Right ventricle myocardium inferior (tissue), 1 donor: ENCODE measurements around the gene MAP3K9. TPM values are rescaled to one million over a fixed set of nuclear protein-coding genes. Genes with fewer than 3 reads are reported as not detected.

Experiments
- ATAC-seq: fragments of 200-7000 bp; cut with Tn5 transposase; one replicate; pipeline ENCODE4 v1.9.1; 2020; ENCODE audit warnings: mild to moderate bottlenecking, moderate library complexity
- DNase-seq: peaks from one replicate; pipeline ENCODE4 v3.0.0; 2021; ENCODE audit errors: missing footprints
- intact Hi-C: fragments of 100-400 bp; cut with DNase I; formaldehyde crosslinking; loops from one replicate; pipeline ENCODE4 v1.11.0; 2022
- total RNA-seq: library from RNA; stranded (reverse); fragmentation: NEBNext Ultra II Directional; extraction: Animal tissue kit (Norgen Biotek cat#: 25700); gene quantifications from one replicate; pipeline ENCODE4 v1.2.1, GENCODE V29; 2021
- donor health status: DM: no; HTN: yes; CAD: no; lungs with severe emphysema.

The MAP3K9 gene
- total RNA-seq, 1 donor from 2014 or later = 1.7 TPM

DNA sequence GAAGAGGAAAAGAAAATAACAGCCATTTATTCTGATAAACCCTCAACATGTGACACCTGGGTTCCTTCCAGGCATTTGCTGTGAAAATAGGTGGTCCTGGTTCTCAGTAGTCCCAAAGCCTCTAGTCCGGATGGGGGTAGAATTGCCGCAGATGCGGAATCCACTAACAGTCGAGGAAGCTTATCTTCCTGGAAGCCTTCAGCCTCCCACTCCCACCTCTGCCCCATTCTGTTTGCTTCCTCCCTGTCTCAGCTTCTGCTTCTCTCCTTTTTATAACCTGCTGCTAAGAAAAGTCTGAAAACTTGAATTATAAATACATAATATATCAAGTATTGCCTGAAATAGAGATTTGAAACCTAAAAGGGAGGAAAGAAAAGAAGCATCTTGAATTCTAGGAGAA is 14.0 kb upstream of the MAP3K9 start:
- intact Hi-C loops = no loop called here
- DNase-seq (no peak), ATAC-seq (no peak)

DNA sequence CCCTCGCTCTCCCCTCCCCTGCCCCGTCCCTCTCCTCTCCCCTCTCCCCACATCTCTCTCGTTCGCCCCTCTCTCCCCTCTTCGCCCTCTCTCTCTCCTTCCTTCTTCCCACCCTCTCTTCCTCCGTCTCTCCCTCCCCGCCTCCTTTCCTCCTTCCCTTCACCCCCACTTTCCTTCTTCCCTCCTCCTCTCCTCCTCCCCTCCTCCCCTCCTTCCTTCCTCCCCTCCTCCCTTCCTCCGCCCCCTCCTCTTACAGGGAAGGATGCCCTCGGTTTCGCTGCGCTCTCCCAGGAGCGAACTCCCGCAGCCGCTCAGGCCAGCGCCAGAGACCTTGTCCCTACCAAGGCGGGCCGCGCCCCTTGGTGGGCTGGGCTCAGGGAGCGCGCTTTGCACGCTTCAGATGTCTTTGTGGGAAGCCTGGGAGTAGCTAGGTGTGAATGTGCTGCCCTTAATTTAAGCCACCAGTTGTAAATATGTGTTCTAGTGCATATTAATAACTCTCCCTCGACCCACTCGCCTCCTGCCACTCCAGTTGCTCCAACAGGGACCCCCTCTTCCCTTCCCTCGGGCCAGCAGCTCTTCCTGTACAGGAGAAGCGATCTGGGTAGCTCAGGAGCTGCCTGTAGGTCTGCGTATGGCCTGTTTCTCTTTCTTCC is 13.3 kb upstream of the MAP3K9 start:
- intact Hi-C loops = no loop called here
- DNase-seq = no peak
- ATAC-seq = peak; percentile 41

DNA sequence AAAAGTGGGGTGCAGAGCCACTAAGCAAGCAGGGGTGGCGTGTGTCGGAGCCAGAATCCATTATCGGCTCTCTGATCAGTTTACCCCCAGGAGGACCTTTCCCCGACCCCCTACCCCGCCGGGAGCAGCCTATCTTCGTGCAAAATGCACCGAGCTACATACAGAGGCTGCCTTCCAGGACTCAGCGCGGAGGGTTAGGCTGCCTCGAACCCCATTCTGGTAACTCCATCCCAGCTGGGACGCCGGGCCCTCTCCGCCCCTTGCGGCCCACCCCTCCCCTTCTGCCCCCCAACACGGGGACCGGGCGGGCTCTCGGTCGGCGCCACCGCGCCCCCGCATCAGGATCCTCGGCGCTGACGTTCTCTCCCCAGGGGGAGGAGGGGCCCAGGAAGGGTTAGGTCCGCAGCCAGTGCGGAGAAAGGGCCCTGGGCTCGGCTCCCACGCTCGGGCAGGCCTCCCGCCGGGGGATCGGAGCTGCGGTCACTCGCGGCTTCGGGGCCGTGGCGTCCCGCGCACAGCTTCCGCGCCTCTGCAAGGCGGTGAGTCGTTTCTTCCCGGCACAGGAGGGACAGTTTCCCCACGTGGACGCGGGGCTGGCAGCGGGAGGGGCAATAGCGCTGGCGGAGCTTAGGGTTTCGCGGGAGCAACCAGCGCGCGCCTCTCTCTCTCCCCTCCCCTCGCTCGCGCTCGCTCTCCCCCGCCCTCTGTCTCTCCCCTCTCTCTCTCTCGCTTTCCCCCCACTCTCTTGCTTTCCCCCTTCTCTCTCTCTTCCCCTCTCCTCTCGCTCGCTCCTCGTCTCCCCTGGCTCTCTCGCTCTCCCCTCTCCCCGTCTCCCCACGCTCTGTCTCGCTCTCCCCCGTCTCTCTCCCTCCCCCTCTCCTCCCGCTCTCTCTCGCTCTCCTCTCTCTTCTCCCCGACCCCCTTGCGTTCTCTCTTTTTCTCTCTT is 12.5 kb upstream of the MAP3K9 start:
- peak; percentile 50 for ATAC-seq

DNA sequence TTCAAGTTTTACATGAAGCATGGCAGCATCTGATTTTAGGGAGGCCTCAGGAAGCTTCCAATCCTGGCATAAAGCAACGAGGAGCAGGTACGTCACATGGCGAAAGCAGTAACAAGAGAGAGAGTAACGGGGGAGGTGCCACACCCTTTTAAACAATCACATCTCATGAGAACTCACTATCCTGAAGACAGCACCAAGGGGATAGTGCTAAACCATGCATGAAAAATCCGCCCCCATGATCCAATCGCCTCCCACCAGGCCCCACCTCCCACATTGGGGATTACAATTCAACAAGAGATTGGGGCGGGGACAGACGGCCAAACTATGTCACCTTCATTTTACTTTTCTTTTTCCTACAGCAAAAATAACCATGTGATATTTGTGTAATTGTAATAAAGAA is 7.2 kb upstream of the MAP3K9 start:
- intact Hi-C loops = loop anchor here (2.0 to 10.0 kb wide), 4 partner anchors 90 to 772 kb away; partner anchors contain the start of genes MED6 and PCNX1

More for the DNA sequence above, 12.5 kb upstream of the MAP3K9 start:
- intact Hi-C loops = no loop called here
- peak; percentile 77 for DNase-seq

DNA sequence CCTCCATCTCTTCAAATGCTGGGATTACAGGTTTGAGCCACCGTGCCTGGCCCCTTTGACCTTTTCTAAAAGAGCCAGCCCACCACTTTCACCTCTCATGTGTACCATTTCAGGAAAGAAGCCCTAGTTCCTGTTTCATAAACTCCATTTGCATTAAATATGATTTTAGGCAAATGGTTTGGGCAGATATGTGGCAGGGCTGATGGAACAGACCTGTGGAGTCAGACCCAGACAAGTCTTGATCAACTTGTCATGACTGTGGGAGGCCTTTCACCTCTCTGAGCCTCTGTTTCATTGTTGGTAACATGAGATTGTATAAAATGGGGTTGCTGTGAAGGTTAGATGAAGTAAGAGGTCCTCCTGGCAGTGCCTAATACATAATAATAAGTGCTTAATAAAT is 5.2 kb upstream of the MAP3K9 start:
- intact Hi-C loops = loop anchor here (10.0 kb wide), 1 partner anchor 770 kb away; no protein-coding TSS in a partner anchor
- DNase-seq (no peak), ATAC-seq (no peak)

More for the DNA sequence above, 7.2 kb upstream of the MAP3K9 start:
- ATAC-seq (no peak), DNase-seq (no peak)

DNA sequence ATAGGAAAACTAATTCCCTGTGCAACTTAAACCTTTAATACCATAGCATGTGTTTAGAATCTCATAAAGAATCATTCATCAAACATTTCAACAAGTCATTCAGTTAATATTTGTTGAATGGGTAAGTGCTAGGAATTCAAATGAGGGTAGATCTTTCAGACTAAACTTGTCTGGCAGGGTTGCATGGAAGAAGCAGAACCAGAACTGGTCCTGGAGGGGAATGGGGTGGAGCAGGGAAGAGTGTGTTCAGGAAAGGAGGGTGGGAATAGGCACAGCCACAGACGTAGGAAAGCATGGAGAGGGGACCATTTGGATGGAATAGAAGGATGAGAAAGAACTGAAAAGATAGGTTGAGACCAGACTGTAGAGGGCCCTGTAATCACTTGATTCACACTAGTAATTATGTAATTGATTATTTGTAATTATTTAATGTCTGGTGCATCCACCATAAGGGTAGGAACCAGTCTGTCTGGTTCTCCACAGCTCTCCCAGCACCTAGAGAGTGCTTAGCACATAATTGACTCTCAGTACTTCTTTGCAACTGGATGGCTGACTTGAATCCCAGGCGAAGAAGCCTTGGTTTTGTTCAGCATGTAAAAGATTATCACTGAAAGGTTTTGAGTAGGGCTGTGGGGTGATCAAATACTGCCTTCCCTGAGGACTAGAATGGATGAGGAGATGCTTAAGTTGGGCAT is 3.0 kb upstream of the MAP3K9 start:
- no peak for ATAC-seq
- intact Hi-C loops = loop anchor here (10.0 kb wide), 1 partner anchor 767 kb away; no protein-coding TSS in a partner anchor
- no peak for DNase-seq

DNA sequence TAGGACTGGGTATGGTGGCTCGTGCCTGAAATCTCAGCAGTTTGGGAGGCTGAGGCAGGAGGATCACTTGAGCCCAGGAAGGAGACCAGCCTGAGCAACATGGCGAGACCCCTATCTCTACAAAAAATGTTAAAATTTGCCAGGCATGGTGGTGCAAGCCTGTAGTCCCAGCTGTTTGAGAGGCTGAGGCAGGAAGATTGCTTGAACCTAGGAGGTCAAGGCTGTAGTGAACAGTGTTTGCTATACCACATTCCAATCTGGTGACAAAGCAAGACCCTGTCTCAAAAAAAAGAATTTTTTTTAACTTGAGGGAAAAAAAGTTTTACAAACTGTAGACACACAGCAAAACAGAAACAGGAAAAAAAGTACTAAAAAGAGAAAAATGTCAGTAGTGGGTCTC is 2.3 kb upstream of the MAP3K9 start:
- intact Hi-C loops = loop anchor here (10.0 kb wide), 1 partner anchor 767 kb away; no protein-coding TSS in a partner anchor
- ATAC-seq = no peak
- DNase-seq = no peak

DNA sequence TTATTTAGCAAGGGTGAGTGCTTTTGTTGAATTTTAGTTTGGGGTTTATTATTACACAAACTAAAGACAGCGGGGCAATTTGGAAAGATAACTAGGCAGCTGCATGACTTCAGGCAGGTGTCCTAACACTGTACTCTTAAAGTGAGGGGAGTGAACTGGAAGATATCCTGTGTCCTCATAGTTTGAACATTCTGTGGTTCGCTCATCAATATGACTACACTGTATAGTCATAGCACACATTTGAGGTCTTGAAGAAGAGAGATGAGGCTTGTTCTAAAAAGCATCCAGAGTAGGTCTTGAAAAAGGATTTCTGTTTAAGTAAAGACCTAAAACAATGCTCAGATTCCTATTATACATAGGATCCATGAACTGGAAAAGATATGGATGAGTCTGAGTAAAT is 1.7 kb upstream of the MAP3K9 start:
- DNase-seq = no peak
- intact Hi-C loops = loop anchor here (10.0 kb wide), 1 partner anchor 766 kb away; no protein-coding TSS in a partner anchor
- ATAC-seq = no peak

DNA sequence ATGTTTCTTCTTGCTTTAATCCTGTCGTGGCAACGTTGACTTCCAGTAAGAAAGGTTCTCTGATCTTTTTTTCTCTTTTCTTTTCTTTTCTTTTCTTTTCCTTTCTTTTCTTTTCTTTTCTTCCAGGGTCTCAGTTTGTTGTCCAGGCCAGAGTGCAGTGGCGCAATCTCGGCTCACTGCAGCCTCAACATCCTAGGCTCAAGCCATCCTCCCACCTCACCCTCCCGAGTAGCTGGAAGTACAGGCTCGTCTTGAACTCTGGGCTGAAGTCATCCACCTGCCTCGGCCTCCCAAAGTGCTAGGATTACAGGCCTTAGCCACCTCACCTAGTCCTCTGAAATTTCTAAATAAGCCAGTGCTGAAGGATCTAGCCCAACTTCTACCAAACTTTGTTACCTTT is 1.3 kb upstream of the MAP3K9 start:
- ATAC-seq (no peak), DNase-seq (no peak)
- intact Hi-C loops = loop anchor here (10.0 kb wide), 1 partner anchor 766 kb away; no protein-coding TSS in a partner anchor

DNA sequence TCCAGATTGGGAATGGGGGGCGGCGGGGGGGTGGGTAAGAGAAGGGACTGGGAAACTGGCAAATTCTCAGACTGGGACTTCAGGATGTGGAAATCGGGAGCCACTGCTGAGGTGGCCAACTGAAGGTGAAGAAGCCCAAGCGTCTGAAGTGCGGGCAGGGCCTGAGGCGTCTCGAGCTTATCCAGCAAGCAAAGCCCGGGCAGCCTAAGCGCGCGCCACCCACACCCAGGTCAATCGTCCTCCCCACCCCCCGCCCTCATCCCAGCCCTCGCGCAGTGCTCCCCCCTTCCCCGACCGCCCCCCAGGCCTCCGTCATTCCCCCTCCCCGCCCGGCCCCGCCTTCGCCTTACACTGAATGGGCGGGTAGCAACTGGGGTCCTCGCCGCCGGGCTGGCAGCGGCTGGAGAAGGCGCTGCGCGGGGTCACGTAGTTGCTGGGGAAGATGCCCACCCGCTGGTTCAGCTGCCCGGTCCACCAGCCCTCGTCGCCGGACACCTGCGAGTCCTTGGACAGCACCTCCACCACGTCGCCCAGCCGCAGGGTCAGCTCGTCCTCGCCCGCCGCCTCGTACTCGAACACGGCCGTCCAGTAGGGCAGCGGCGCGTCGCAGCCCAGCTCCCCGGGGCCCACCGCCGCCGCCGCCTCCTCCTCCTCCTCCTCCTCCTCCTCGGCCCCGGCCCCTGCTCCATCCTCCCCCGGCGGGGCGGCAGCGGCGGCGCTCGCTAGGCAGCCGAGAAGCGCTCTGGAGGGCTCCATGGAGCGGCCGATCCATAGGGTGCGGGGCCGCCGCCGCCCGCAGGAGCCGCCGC is 693 bp downstream of the MAP3K9 start:
- DNase-seq (peak; percentile 70), ATAC-seq (peak; percentile 21)
- intact Hi-C loops = no loop called here

DNA sequence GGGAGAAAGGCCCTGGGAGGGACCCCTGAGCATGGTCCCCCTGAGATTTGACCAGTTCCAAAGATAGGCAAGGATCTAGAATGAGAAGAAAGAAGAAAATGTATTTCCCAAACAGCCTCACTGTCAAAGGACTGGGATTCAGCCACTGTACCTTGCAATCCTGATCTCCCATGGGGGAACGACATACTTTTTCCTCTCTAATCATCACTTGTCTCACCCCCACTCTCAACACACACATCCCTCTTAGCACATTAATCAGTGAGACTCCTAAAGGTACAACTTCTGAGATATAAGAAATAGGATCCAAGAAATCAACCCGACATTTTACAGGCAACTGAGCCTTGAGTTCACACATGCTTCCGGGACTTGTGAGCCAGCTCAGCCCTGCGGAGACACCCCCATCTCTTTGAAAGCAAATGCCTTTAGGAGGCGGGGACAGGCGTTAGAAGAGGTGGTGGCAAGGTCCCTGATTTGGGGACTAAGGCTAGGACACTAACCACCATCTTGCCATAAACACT is 1.4 kb downstream of the MAP3K9 start:
- DNase-seq (no peak), ATAC-seq (no peak)
- intact Hi-C loops = no loop called here

DNA sequence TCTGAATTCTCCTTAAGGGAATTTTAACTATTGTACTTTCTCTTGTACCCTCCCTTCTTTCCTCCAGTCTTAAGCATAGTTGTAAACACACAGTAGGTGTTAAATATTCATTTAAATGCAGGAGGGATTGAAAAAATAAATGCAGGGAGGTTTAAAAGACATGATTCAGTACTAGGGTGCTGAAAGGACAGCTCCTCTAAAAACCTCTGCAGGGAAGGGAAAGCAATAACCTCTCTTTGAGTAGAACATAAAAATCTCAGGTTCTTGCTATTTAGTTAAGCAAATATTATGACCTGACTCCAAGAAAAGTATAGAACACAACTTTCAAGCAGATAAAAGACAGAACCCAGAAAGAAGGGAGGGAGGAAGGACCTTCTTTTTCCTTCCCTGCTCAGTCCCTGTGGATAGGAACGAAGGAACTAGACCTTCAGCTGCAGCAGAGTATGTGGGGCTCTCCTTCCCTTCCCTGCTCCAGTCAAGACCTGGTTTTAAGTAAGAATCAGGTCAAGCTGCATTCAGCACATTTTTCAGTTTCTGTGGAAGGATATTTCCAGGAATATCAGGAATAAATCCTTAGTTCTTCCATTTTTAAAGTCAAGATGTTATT is 4.7 kb downstream of the MAP3K9 start:
- intact Hi-C loops = no loop called here
- ATAC-seq = no peak
- no peak for DNase-seq

DNA sequence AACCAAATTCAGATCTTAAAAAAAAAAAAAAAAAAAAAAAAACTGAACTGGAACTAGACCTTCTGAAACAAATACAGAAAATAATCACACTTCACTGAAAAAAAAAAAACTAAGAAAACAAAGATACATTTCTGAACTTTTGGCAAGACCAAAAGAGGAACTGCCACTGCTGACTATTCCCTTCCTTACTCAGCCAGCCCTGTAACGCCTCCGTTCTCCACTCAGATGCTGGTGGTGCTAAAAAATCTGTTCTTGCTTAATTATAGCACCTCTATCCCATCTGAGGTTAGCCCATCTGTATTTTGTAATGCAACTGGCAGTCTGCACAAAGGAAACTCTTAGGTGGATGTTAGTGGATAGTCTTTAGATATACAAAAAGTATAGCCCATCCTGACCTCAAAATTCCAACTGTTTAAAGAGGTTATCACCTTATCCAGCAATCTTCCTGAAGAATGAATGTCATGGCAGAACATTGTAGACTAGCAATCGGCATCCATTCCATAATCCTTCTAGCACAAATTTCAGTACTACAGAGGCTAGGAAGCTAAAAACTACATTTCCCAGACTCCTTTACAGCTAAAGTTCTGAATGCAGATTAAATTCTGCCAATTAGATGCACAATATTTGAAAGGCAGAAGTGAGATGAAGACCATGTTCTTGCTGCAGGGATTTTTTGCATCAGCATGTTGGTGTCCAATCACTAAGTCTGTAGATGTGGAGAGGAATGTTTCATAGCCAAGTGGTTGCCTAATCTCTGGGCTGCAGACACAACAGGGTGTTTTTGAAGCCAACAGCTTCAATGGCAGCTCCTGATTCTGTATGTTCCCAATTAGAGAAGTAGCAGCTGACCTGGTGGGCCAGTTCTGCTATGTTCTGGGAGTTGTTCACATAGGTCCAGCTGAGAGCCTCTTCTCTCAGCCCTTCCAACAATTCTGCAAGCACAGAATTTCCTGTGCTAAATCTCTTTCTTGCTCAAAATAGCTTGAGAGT is 5.7 kb downstream of the MAP3K9 start:
- intact Hi-C loops = no loop called here
- DNase-seq (no peak), ATAC-seq (no peak)

DNA sequence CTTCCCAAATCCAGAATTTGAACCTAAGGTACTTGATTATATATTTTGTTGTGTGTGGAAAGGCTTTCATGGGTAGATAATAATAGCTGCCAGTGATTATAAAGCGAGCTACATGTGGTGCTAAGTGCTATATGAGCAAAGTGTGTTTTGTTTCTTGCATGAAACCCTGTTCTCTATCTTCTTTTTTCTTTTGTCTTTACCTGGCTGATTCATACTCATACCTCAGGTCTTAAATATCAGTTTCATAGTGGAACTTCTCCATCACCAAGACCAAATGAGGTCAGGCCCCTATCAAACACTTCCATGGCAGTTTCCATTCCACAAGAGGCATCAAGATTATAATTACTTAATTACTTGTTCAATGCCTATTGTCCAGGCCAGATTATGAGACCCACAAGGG is 6.9 kb downstream of the MAP3K9 start:
- DNase-seq = no peak
- intact Hi-C loops = no loop called here
- no peak for ATAC-seq

DNA sequence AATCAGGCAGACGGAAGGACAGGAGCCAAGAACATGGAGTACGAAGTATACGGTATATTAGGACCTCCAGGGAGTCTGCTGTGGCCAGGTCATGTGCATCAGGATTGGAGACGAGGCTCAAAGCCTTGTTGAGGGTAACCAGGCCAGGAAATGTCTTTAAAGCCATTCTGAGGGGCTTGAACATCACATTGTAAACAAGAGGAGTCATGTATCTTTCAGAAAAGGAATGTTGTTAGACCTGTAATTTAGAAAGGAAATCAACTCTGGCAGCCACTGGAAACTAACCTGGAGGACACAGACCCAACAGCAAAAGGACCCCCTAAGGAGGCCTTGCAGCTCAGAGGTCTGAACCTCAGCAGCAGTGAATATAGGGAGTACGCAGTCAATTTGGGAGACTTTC is 7.5 kb downstream of the MAP3K9 start:
- intact Hi-C loops = no loop called here
- no peak for ATAC-seq
- DNase-seq = no peak

DNA sequence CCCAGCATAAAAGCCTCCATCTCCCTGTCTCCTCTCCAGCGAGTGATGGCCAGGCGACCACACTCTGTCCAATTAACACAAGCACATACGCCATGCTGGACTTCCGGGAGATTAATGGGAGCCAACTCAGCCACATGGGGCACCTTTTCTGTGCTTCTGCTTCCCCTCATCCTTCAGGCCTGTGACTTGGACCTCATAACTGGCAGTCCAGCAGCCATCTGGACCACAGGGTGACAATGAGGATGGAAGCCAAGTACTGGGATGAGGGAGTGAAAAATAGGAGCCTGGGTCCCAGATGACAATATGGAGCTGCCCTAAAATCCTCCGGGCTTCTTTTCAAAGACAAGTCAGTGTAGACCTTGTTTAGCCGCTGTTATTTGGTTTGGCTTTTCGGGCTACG is 12.8 kb downstream of the MAP3K9 start:
- ATAC-seq (no peak), DNase-seq (no peak)
- intact Hi-C loops = no loop called here

DNA sequence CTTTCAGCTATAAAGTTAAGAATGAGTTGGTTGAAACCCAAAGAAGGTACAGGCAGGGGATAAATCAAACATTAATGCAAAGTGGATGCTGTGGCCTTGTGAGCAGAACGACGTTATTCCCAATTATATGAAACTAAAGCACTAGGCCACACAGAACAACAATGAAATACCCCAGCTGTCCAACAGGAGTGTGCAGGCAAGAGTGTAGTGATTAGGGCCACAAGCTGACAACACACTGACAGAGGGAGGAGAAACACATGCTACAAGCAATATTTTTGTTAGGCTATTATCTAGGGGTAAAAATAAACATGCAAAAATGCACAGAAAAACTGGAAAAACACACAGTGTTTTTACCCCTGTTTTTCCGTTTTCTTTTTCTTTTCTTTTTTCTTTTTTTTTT is 15.0 kb downstream of the MAP3K9 start:
- intact Hi-C loops = no loop called here
- ATAC-seq (no peak), DNase-seq (no peak)
